ENCODE data around the gene PRKACA. TPM values are rescaled to one million over a fixed set of nuclear protein-coding genes. Genes with fewer than 3 reads are reported as not detected.

The PRKACA gene
- total RNA-seq, 4 donors from 2014 or later = 18.2 to 39.8 (median 30.0) TPM

GRCh38 chr19:14089662-14090508 is 27.7 kb downstream of the PRKACA start:
- H3K4me3 ChIP-seq = peak overlapping the region; percentile 66 to 99 (median 88)
- no peak for TF ChIP-seq POLR2A (IDR thresholded peaks at IDR 0.05)
- TF ChIP-seq CTCF (IDR thresholded peaks at IDR 0.05) = peak in 2 of 6 experiments; percentile 11 to 41
- peak overlapping the region; percentile 81 to 99 (median 96) for H3K27ac ChIP-seq
- no peaks in the 10 kb centered on the region for H3K27me3 ChIP-seq
- peaks cover 0 to 12% (median 0%) of the 10 kb centered on the region in 3 donors for H3K36me3 ChIP-seq
- peaks cover 0 to 12% (median 6%) of the 10 kb centered on the region in 4 donors for H3K4me1 ChIP-seq
- DNase-seq = peak; percentile 36 to 77 (median 69)
- peaks cover 0 to 6% (median 0%) of the 10 kb centered on the region in 4 donors for H3K9me3 ChIP-seq

GRCh38 chr19:14089412-14089661 is 28.2 kb downstream of the PRKACA start:
- Histone ChIP-seq H3K4me3 (peak overlapping the region; percentile 7 to 99 (median 88)), H3K36me3 (peaks cover 0 to 12% (median 0%) of the 10 kb centered on the region in 3 donors), H3K27me3 (no peaks in the 10 kb centered on the region), H3K9me3 (peaks cover 0 to 6% (median 0%) of the 10 kb centered on the region in 4 donors), H3K27ac (peak overlapping the region in 3 of 4 donors; percentile 31 to 99 (median 97)), H3K4me1 (peaks cover 0 to 12% (median 6%) of the 10 kb centered on the region in 4 donors)
- DNase-seq = no peak
- TF ChIP-seq POLR2A (IDR thresholded peaks at IDR 0.05) = no peak
- TF ChIP-seq CTCF (IDR thresholded peaks at IDR 0.05) = no peak

- DNase-seq = no peak
- Histone ChIP-seq H3K27me3 (no peaks in the 10 kb centered on the region), H3K4me1 (peaks cover 0 to 12% (median 6%) of the 10 kb centered on the region in 4 donors), H3K27ac (peak overlapping the region in 1 of 4 donors; percentile 99), H3K4me3 (peak overlapping the region in 3 of 4 donors; percentile 83 to 99 (median 94)), H3K9me3 (peaks cover 0 to 6% (median 0%) of the 10 kb centered on the region in 4 donors), H3K36me3 (peaks cover 0 to 12% (median 0%) of the 10 kb centered on the region in 3 donors)
- no peak for TF ChIP-seq POLR2A (IDR thresholded peaks at IDR 0.05)
- TF ChIP-seq CTCF (IDR thresholded peaks at IDR 0.05) = no peak
These were observed 28.7 kb downstream of the PRKACA start for GRCh38 chr19:14088634-14089411.

GRCh38 chr19:14086098-14086497 is 31.5 kb downstream of the PRKACA start:
- Histone ChIP-seq H3K4me3 (no peak overlapping the region), H3K36me3 (peaks cover 0 to 12% (median 0%) of the 10 kb centered on the region in 3 donors), H3K4me1 (peaks cover 0 to 12% (median 3%) of the 10 kb centered on the region in 4 donors), H3K27ac (no peak overlapping the region), H3K27me3 (no peaks in the 10 kb centered on the region), H3K9me3 (no peaks in the 10 kb centered on the region)
- no peak for DNase-seq
- TF ChIP-seq CTCF (IDR thresholded peaks at IDR 0.05) (no peak), POLR2A (IDR thresholded peaks at IDR 0.05) (no peak)

GRCh38 chr19:14085309-14085995 is 32.1 kb downstream of the PRKACA start, which contains the start of gene C19orf67:
C19orf67 (minus strand) TSS chr19:14085783; CDS start chr19:14085627, 156 bp downstream.
- Histone ChIP-seq H3K9me3 (no peaks in the 10 kb centered on the region), H3K36me3 (peaks cover 0 to 12% (median 0%) of the 10 kb centered on the region in 3 donors), H3K4me1 (peaks cover 0 to 13% (median 4%) of the 10 kb centered on the region in 4 donors), H3K27me3 (no peaks in the 10 kb centered on the region), H3K4me3 (peak within 1 kb of the TSS in 1 of 4 donors; percentile 27), H3K27ac (no peak within 1 kb of the TSS)
- no peak for TF ChIP-seq CTCF (IDR thresholded peaks at IDR 0.05)
- TF ChIP-seq POLR2A (IDR thresholded peaks at IDR 0.05) = no peak
- DNase-seq = no peak
